MM.1S (cell line): ENCODE measurements around the gene RBSN.

ENCODE experiments used
- DNase-seq: peaks from one replicate; pipeline ENCODE4 v3.0.0-alpha.2; 2015
- H2AFZ ChIP-seq: fragments of 300-600 bp; sonication (generic); 2 replicates; pipeline ENCODE4 v1.6.0; 2016; ENCODE audit warnings: antibody characterized with exemption, low read length
- H3F3A ChIP-seq: fragments of 300-600 bp; sonication (generic); 2 replicates; pipeline ENCODE4 v1.6.1; 2016; ENCODE audit warnings: mild to moderate bottlenecking, antibody characterized with exemption, low read length, moderate library complexity, mixed read lengths; ENCODE audit not compliant: insufficient read depth
- H3K27ac ChIP-seq: fragments of 300-600 bp; sonication (generic); 2 replicates; pipeline ENCODE4 v1.5.1; 2016; ENCODE audit warnings: mild to moderate bottlenecking, low read length
- H3K27me3 ChIP-seq: fragments of 300-600 bp; sonication (generic); replicated peaks from 2 replicates; pipeline ENCODE4 v1.6.0; 2016; ENCODE audit warnings: low read length; ENCODE audit not compliant: insufficient read depth
- H3K36me3 ChIP-seq: fragments of 300-600 bp; sonication (generic); replicated peaks from 2 replicates; pipeline ENCODE4 v1.6.1; 2016; ENCODE audit warnings: mild to moderate bottlenecking, low read length, mixed read lengths; ENCODE audit not compliant: insufficient read depth
- H3K4me1 ChIP-seq: fragments of 300-600 bp; sonication (generic); 2 replicates; pipeline ENCODE4 v1.6.1; 2016; ENCODE audit warnings: low read length, mixed read lengths
- H3K4me2 ChIP-seq: fragments of 300-600 bp; sonication (generic); 2 replicates; pipeline ENCODE4 v1.6.0; 2016; ENCODE audit warnings: low read depth, low read length
- H3K4me3 ChIP-seq: fragments of 300-600 bp; sonication (generic); 2 replicates; pipeline ENCODE4 v1.5.1; 2016; ENCODE audit warnings: low read length, mixed read lengths
- H3K79me2 ChIP-seq: fragments of 300-600 bp; sonication (generic); 2 replicates; pipeline ENCODE4 v1.6.1; 2016; ENCODE audit warnings: mixed run types, low read length, mixed read lengths
- H3K9ac ChIP-seq: fragments of 300-600 bp; sonication (generic); 2 replicates; pipeline ENCODE4 v1.6.1; 2016; ENCODE audit warnings: low read length, mixed read lengths
- H3K9me2 ChIP-seq: fragments of 300-600 bp; sonication (generic); replicated peaks from 2 replicates; pipeline ENCODE4 v1.6.1; 2016; ENCODE audit warnings: mild to moderate bottlenecking, low read length, mixed read lengths; ENCODE audit not compliant: insufficient read depth
- H3K9me3 ChIP-seq: fragments of 300-600 bp; sonication (generic); replicated peaks from 2 replicates; pipeline ENCODE4 v1.6.1; 2016; ENCODE audit warnings: mild to moderate bottlenecking, low read length, mixed read lengths; ENCODE audit not compliant: insufficient read depth
- H4K20me1 ChIP-seq: fragments of 300-600 bp; sonication (generic); 2 replicates; pipeline ENCODE4 v1.6.1; 2016; ENCODE audit warnings: mild to moderate bottlenecking, low read length, moderate library complexity, mixed read lengths; ENCODE audit not compliant: insufficient read depth
- CTCF ChIP-seq: fragments of 300-600 bp; sonication (generic); IDR thresholded peaks from 2 replicates; pipeline ENCODE4 v1.5.1; 2016; ENCODE audit warnings: antibody characterized with exemption, low read length, mixed read lengths
- EZH2 ChIP-seq: fragments of 300-600 bp; sonication (generic); optimal IDR thresholded peaks from 2 replicates; pipeline ENCODE3; 2017; ENCODE audit warnings: low read depth, mild to moderate bottlenecking, antibody characterized with exemption, low read length, mixed read lengths
- EZH2phosphoT487 ChIP-seq: fragments of 300-600 bp; sonication (generic); IDR thresholded peaks from 2 replicates; pipeline ENCODE4 v1.6.1; 2018; ENCODE audit warnings: antibody characterized with exemption, low read length

Gene RBSN

GRCh38 chr3:15041950-15042349 is 57.0 kb downstream of the RBSN start:
- Histone ChIP-seq H2AFZ (no peak overlapping the region), H3K9me2 (no peaks in the 10 kb centered on the region), H4K20me1 (no peaks in the 10 kb centered on the region), H3F3A (peaks cover 15% of the 10 kb centered on the region), H3K4me1 (peaks cover 19% of the 10 kb centered on the region), H3K4me2 (no peak overlapping the region), H3K79me2 (peaks cover 37% of the 10 kb centered on the region; the same call in 1 of the 2 replicates), H3K9me3 (no peaks in the 10 kb centered on the region), H3K27ac (no peak overlapping the region), H3K9ac (no peak overlapping the region), H3K36me3 (peaks cover 12% of the 10 kb centered on the region; the same call in 1 of the 2 replicates), H3K27me3 (no peaks in the 10 kb centered on the region), H3K4me3 (no peak overlapping the region)
- TF ChIP-seq CTCF: no peak
- no peak for TF ChIP-seq EZH2phosphoT487
- TF ChIP-seq EZH2: no peak
- no peak for DNase-seq

- Histone ChIP-seq H3K27ac (no peak overlapping the region), H3K4me1 (peaks cover 11% of the 10 kb centered on the region), H3K9me2 (no peaks in the 10 kb centered on the region), H3F3A (peaks cover 15% of the 10 kb centered on the region), H3K9ac (no peak overlapping the region), H3K36me3 (peaks cover 7% of the 10 kb centered on the region; the same call in 1 of the 2 replicates), H3K4me3 (no peak overlapping the region), H4K20me1 (no peaks in the 10 kb centered on the region), H2AFZ (no peak overlapping the region), H3K27me3 (no peaks in the 10 kb centered on the region), H3K79me2 (peaks cover 28% of the 10 kb centered on the region; the same call in 1 of the 2 replicates), H3K9me3 (no peaks in the 10 kb centered on the region), H3K4me2 (no peak overlapping the region)
- no peak for DNase-seq
- no peak for TF ChIP-seq CTCF
- no peak for TF ChIP-seq EZH2phosphoT487
- no peak for TF ChIP-seq EZH2
Measured at GRCh38 chr3:15040844-15041243, 58.1 kb downstream of the RBSN start.

DNA sequence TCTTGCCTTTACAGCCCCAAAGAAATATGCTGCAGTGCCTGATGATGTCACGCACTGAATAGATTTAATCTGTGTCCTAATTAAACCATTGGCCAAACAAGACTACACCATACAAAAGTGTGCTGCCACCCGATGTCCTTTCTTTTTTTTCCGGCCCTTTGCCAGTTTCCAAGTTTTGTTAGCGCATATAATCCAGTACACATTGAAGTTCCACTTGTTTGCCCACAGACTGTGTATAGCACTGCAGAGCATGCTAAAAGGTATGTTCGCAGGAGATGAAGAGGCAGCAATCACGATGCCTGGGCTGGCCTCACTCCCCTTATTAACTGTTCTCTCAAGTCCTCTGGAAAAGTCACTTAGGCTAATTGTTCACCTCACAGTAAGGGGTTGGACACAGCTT is 60.6 kb downstream of the RBSN start:
- no peak overlapping the region for H3K4me3 ChIP-seq
- H3K36me3 ChIP-seq: 0 out of 2 replicates have a peak, but pooled peaks cover 4% of the 10 kb centered on the region
- no peaks in the 10 kb centered on the region for H4K20me1 ChIP-seq
- no peak overlapping the region for H3K9ac ChIP-seq
- TF ChIP-seq EZH2phosphoT487 (no peak), CTCF (no peak), EZH2 (no peak)
- no peaks in the 10 kb centered on the region for H3K9me3 ChIP-seq
- DNase-seq: no peak
- H3K4me1 ChIP-seq: no peaks in the 10 kb centered on the region
- no peak overlapping the region for H3K27ac ChIP-seq
- no peaks in the 10 kb centered on the region for H3F3A ChIP-seq
- H3K4me2 ChIP-seq: no peak overlapping the region
- H3K9me2 ChIP-seq: no peaks in the 10 kb centered on the region
- no peaks in the 10 kb centered on the region for H3K27me3 ChIP-seq
- no peak overlapping the region for H2AFZ ChIP-seq
- peaks cover 8% of the 10 kb centered on the region; the same call in 1 of the 2 replicates for H3K79me2 ChIP-seq
